Measurements from ENCODE around the gene PLXND1. TPM values are rescaled to one million over a fixed set of nuclear protein-coding genes. Genes with fewer than 3 reads are reported as not detected.

PLXND1 gene
- total RNA-seq, 1 donor = 357 TPM

DNA sequence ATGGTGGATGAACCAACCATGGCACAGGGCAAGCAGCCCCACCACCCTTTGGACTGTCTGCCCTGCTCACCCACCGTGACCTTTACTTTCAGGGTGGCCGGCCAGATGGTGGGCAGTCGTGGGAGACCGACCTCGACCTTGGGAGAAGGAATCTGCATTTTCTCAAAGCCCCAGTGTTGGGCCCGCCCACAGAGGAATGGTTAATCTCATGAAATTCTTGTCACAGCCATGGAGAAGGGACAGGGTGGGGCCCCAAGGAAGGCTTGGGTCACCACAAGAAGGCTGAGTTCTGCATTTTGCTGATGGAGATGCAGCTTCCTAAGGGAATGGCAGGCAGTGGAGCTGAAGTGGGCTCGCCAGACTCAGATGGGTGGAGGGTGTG lies 2.9 kb downstream of the PLXND1 start:
- no peak for DNase-seq (ENCODE audit: low read depth in 2 of 3, low spot score in 2 of 3)

DNA sequence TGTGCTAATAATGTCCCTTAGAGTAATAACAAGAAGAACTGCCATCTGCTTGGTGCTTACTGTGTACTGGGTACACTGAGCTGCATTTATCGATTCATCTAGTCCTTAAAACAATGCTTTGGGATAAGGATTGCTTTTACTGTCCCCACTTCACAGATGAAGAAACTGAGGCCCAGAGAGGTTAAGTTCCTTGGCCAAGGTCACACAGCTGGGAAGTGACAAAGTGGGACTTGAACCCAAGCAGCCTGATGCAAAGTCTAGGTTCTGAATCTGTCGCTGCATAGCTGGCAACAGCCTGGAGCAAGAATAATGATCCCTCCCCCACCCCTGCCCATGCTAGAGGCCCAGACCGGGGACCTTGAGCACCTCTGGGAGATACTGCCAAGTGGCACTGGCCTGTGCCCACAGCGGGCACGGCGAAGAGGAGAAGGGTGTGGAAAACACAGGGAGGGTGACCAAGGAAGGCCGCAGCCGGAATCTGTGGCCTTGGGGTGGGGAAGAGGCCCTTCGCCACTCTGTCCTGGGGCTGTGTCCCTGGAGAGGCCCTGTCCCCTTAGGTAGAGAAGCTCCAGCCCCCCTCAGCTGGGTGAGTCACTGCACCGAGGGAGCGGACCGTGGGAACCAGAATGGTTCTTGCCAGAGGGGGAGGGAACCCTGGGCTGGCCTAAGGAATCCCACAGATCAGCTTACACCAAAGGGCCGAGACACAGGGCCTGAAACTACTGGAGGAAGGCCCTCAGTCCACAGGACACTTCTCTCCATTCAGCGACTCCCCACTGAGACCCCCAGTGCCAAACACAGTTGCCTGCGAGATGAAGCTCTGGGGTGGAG lies 3.5 kb downstream of the PLXND1 start:
- no peak for DNase-seq (ENCODE audit: low read depth in 2 of 3, low spot score in 2 of 3)

DNA sequence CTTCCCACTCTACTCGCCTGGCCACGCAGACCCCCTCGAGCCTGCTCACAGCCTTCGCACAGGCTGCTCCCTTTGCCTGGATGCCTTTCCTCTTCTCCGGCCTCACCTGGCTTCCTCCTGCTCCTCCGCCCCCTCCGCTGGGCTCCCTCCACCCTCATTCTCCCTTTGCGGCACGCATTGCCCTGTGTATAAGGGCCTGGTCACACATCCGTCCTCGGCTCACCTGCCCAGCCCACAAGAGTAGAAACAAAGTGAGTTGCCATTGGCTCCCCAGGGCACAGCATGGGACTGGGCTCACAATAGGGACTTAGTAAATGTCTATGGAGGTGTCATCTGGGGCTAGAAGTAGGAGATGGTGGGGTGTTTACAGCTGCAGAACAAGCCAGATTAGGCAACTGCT lies 4.2 kb downstream of the PLXND1 start:
- DNase-seq (ENCODE audit: low read depth in 2 of 3, low spot score in 2 of 3) = no peak

DNA sequence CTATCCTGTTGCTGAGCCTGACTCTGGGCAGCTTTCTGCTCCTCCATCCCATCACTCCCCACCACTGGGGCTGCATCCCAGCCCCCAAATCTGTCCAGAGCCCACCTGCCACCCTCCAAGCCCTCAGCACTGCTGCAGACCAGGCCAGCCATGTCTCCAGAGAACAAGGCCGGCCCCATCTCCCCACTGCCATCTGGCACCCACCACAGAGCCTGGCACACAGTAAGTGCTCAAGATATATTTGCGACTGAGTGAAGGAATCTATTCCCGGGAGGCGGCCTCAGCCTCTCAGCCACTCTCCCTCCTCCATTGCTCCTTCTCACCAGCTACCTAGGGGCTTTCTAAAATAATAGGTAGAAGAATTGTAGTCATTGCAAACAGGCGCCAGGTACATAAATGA lies 4.8 kb downstream of the PLXND1 start:
- no peak for DNase-seq (ENCODE audit: low read depth in 2 of 3, low spot score in 2 of 3)

DNA sequence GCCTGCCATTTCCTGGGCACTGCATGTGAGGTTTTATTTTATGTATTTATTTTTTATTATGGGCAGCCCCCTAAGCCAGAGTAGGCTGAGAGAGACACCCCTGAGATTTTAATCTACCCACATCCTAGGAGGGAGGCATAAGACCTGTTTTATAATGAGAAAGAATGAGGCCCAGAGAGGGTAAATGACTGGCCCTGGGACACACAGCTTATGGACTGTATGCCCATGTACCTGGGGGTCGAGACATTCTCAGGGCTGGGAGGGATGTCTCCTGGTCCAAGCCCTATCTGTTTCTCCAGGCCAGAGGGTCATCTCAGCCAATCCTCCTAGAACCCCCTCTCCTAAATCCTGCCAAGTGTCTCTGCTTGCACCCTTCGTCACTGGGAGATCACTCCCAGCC lies 6.1 kb downstream of the PLXND1 start:
- DNase-seq (ENCODE audit: low read depth in 2 of 3, low spot score in 2 of 3) = no peak

DNA sequence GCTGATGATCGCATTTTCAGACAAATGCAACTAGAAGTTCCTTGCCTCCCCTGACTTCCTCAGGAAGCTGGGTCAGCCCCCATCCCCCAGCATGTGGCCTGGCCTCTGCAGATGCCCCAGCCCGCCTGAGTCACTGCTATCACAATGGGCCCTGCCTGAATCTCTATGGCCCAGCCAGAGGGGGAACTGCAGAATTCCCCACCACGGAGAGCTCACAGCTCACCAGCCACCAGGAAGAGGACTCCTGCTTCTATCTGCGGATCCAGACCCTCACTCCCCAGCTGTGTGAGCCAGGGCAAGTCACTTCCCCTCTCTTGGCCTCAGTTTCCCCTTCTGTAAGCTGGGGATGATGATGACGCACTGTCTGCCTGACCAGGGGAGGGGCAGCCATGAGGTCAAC lies 6.9 kb downstream of the PLXND1 start:
- peak in 2 of 3 donors; percentile 87 to 88 for DNase-seq (ENCODE audit: low read depth in 2 of 3, low spot score in 2 of 3)

DNA sequence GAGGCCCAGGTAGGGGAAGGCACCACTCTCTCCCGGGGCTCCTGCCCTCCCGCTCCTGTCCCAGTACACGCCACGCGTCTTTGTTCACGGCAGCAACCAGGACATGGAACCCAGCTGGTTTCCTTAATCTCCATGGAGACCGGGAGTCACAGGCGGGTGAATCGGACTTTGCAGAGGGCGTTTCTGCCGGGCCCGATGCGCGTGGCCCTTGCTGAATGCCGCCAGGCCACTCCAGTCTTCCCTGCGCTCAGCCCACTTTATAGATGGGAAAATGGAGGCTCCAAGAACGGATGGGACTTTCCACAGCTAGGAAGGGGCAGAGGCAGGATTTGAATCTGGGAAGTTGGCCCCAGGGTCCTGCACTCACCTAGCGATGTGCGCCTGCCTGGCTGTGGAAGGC lies 7.4 kb downstream of the PLXND1 start:
- DNase-seq (ENCODE audit: low read depth in 2 of 3, low spot score in 2 of 3) = no peak

DNA sequence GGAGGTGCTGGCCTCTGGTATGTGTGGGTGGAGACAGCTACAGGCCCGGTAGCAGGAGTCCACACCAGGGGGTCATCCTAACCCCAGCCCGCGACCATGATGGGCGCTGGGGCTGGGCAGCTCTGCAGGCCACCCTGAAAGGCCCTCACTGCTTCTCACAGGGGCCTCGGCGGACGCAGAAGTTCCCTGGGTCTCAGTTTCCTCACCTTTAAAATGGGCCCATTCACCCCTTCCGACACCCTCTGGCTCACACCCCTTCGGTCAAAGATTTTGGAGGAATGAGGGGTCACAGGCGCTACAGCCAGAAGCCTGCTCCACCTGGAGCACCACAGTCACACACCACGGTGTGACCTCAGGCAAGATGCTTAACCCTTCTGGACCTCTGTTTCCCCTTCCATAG lies 8.0 kb downstream of the PLXND1 start:
- DNase-seq (ENCODE audit: low read depth in 2 of 3, low spot score in 2 of 3) = no peak

DNA sequence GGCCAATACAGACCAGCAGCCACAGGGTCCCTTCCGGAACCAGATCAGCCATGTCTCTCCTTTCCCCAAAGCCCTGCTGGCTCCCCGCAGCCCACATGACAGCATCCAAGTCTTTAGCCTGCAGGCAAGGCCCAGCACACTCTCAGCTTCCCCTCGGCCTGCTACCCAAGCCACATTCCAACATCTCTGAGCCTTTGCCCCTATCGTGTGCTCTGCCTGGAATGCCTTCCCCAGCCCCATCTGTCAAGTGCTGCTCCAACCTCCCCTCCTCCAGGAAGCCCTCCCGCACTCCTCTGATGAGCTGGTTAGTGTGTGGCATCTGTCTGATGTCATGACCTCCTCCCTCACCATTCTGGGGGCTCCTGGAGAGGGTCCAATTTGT lies 8.5 kb downstream of the PLXND1 start:
- no peak for DNase-seq (ENCODE audit: low read depth in 2 of 3, low spot score in 2 of 3)

DNA sequence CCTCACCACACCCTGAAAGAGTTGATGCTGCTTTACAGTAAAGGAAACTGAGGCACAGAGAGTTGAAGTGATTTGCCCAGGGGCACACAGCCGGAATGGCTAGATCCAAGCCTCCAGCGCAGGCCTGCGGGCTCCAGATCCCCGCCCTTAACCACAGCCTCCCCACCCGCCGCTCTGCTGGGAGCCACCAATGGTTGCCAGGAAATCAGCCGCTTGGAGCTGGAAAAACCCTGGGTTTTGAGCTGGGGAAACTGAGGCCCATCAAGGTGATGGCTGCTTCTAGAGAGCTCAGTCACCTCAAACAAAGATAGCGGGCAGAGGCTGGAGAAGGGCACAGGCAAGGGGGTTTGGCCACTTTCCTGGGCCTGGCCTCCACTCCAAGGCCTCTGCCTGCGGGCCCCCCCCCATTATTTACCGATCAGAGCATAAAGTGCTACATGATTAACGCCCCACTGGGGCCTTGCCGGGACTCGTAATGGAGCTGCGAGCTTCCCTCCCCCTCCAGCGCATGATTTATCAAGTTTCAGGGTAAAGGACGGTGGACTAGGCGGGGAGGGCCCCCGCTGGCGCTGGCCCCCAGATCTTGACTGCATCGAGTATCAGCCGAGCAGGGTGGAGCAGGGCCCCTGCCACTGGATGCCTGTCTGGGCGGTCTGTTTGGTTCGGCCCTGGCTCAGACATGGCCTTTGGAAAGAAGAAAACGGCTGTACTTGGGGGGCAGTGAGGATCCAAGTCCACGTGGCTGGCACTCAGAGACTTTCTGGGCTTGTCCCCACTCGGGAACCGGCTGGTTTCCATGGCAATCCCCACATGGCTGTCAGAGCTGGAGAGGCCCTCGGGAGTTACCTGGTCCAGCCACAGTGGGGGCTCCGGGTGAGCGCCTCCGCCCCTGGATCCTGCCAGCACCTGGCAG lies 9.1 kb downstream of the PLXND1 start:
- DNase-seq (ENCODE audit: low read depth in 2 of 3, low spot score in 2 of 3) = no peak

DNA sequence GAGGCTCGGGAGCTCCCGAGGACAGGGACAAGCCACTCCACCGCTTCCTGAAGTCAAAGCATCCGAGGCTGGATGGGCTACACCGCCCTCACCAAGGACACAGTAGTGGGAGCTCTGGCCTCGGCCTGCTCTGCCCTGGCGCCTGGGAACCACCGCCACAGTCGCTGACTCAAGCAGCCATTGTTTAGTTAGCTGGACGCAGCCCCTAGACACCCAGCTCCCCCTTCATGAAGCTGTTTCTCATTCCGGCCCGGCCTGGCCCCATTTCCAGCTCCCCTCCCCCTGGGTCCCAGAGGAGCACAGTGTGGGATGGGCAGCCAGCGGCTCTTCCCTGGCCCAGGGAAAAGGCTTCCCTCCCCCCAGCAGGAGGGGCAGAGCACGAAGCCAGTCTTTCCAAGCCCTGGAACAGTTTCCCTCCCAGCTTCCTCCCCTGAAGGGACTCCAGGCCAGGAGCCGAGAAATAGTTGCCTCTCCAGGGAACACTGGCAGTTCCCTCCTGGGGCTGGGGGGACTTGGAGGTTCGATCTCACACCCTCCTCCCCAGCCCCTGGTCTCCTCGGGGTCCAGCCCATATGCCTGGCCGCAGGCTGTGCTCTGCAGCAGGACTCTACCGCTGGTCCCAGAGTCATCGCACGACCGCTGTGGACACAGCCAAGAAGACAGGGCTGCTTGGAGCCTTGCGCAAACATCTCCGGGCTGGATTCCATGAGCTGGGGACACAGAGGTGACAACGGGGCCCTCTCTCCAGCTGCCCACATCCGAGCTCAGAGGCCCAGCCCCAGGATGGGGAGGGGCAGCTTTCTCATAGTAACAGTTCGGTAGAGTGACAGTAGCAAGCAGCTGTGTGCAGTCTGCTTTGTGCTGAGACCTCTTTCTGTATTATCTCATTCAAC lies 10.0 kb downstream of the PLXND1 start:
- peak in 2 of 3 donors; percentile 59 to 73 for DNase-seq (ENCODE audit: low read depth in 2 of 3, low spot score in 2 of 3)

DNA sequence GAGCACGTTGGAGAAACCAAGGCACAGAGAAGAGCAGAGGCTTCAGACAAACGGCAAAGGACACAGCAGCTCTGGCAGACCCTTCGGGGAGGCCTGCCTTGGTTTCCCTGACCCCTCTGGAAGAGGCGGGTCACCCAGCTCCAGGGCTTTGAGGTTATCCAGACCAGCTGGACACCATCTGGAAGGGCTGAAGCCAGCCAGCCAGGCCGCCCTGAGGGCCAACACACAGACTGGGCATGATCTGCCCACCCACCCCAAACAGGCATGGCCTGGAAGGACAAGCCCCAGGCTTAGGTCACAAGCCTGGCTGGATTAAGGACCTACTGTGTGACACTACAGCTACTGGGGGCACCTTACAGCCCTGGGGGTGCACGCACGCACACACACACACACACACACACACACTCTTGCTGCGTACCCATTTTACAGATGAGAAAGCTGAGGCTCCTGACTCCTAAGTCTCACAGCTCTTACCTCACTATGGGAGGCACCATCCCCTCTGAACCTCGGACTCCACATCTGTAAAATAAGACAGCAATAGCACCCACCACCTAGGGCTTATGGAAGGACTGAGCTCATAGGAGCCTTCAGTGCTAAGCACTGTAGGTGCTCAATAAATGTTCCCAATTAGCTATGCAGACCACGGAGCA lies 10.8 kb downstream of the PLXND1 start:
- no peak for DNase-seq (ENCODE audit: low read depth in 2 of 3, low spot score in 2 of 3)

DNA sequence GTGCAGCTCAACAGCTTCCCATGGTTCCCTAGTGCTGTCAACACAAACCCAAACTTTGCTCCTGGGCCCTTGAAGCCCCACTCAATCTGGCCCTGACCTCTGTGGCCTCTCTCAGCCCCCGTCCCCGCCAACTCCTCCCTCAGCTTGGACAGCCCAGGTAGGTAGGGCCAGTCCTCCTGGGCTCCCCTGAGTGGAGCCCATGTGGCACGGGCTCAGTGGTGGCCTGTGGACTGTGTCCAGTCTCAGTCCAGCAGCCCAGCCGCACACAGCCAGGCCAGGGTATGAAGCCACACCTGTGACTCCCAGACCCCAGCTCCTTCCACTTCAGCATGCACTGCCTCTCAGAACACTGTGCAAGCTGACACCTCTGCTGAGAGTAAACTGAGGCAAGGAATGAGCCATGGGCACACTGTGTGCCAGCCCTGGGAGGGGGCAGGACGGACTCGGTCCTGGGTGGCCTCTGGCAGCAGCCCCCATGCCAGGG lies 11.5 kb downstream of the PLXND1 start:
- no peak for DNase-seq (ENCODE audit: low read depth in 2 of 3, low spot score in 2 of 3)

DNA sequence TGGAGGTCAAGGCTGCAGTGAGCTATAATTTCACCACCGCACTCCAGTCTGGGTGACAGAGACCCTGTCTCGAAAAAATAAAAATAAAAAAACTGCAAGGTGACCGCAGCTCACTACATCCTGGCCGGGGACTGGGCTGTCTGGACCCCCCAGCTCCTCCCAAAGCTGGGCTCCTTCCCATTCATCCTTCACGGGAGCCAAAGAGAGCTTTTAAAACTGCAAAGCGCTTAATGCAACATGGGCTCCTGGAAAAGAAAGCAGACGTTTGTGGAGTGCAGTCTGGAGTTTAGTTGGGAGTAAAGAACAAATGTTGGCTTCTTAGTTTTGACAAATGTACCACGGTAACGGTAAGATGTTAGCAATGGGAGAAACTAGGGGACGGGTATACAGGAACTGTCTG lies 12.1 kb downstream of the PLXND1 start:
- DNase-seq (ENCODE audit: low read depth in 2 of 3, low spot score in 2 of 3) = no peak

DNA sequence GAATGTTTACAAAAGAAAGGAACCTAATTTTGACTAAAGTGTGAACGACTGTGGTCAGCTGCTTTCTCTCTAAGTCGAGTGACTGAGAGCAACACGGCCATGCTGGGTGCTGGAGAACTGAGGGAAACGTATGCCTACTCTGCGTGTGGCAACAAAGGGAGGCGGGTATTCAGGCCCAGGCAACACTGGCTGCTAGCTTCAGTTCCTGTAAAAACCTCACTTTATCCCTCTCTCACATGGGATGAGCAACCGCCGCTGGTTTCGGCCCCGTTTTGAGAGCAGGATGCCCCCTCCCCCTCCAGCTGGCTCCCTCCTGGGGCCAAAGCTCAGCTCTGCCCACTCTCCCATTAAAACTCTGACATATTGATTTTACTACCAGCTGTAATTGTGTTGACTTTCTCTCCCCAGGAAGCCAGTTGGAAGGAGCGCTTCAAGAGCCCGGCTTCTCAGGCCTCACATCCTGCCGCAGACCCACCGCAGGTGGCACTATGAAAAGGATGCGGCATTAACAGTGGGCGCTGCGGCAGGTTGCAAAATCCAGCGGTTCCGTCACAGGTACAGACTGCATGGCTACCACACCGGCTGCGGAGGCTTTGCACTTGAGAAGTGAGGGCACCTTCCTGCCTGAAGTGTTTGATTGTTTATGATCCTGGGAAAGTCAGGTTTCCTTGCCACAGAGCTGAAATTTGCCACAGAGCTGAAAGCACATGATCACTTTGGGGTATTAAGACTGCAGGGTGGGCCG lies 12.7 kb downstream of the PLXND1 start:
- DNase-seq (ENCODE audit: low read depth in 2 of 3, low spot score in 2 of 3) = peak in 2 of 3 donors; percentile 68 to 70

DNA sequence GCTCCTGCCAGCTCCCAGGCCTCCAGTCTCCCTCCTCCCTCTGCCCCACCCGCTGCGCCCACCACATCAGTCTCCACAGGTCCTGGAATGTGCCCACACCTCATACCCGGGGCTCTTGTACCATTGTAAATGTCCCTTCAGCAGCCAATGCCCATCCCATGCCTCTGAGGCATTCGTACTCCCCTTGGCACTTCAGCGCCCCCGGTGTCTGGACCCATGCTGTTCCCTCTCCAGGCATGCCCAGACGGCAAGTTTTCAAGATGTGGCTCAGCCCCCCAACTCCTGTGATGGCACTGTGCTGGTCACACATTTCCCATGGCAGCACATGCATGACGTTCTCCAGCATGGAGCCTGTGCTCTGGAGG lies 13.3 kb downstream of the PLXND1 start:
- DNase-seq (ENCODE audit: low read depth in 2 of 3, low spot score in 2 of 3) = no peak

DNA sequence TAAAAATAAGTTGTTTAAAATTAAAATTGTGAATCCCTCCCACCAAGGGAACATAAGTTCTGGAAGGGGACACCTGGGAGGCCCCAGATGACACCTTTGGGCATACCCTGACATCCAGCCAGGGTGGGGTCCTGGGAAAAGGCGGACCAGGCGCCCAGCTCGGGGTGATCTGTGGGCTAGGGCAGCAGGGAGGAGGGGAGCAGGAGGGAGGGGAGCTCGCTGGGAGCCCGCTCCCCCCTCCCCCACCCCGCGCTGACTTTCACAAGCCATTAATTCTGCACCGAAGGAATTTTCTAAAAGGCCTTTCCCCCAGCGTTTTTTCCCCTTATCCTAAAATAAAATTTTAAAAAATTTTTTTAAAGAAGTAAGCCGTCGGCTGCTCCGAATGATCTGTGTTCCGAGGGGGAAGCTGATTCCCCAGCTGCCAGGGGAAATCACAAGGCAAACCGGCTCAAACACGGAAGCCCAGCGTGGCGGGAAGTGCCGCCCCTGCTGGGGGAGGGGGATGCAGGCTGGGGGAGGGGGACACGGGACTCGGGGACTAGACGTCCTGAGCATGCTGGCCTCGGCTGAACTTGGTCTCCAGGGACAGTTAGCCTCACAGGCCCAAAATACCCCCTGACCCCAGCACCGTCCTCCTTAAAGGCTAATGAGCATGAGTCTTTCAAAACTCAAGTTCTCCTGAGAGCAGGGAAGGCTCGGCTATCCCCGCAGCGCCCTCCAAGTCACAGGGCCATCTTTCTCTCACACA lies 13.9 kb downstream of the PLXND1 start:
- peak in 1 of 3 donors; percentile 44 for DNase-seq (ENCODE audit: low read depth in 2 of 3, low spot score in 2 of 3)

DNA sequence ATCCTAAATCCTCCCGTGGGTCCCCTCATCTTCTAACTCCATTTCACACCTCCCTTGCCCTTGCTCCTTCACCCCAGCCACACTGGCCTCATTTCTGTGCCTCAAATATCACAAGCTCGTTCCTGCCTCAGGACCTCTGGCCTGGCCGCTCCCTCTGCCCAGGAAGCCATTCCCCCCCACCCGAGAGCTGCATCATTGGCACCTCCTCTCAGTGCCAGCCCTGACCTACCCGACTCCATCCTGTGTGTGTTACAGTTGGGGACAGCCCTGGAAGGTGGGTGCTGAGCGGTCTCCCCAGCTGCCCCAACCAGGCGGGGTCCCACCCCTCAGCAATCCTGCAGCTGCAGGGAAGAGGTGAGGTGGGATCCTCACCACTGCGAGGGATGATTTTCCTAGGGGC lies 14.5 kb downstream of the PLXND1 start:
- DNase-seq (ENCODE audit: low read depth in 2 of 3, low spot score in 2 of 3) = no peak

DNA sequence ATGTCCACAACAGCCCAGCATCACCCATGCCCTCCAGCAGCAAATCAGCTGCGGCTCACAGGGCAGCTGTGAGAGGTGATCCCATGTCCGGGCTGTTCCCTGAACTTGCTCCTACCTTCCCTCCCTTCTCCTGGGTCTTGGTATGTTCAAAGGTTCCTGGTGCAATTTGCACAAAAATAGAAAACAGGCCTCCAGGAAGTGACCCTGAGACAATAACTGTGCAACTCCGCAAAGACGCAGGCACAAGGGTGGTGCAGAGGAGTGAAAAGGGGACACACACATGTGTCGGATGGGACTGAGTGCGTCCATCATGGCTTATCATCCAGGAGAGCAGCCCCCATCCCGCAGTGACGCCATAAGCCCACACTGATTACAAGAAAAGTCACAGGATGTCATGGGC lies 16.3 kb downstream of the PLXND1 start:
- no peak for DNase-seq (ENCODE audit: low read depth in 2 of 3, low spot score in 2 of 3)
